NCI-H1092 treated with DMSO at 0.1 percent for 48 hours (cell line): Measurements from ENCODE around the gene PIH1D1.

ENCODE experiments used
- DNase-seq: peaks from one replicate; lab custom pipeline; 2025; lab: John Stamatoyannopoulos, UW

PIH1D1 gene

GRCh38 chr19:49451430-49452181 is at the start of gene PIH1D1:
Gene PIH1D1 (minus strand): TSS chr19:49451814. CDS start chr19:49451574, 240 bp downstream.
- DNase-seq = peak; percentile 97

GRCh38 chr19:49499030-49499670 is 47.5 kb upstream of the PIH1D1 start:
- no peak for DNase-seq

GRCh38 chr19:49498475-49498874 is 46.9 kb upstream of the PIH1D1 start:
- no peak for DNase-seq

- no peak for DNase-seq
Measured at GRCh38 chr19:49497789-49498103, 46.1 kb upstream of the PIH1D1 start.

GRCh38 chr19:49497047-49497788 is 45.6 kb upstream of the PIH1D1 start:
- no peak for DNase-seq

GRCh38 chr19:49496574-49497008 is 45.0 kb upstream of the PIH1D1 start:
- DNase-seq = no peak

GRCh38 chr19:49492573-49493405 is 41.2 kb upstream of the PIH1D1 start:
- no peak for DNase-seq

- no peak for DNase-seq
Measured at GRCh38 chr19:49491804-49492572, 40.4 kb upstream of the PIH1D1 start.

GRCh38 chr19:49491030-49491803 is 39.6 kb upstream of the PIH1D1 start:
- DNase-seq = no peak

GRCh38 chr19:49490287-49491029 is 38.8 kb upstream of the PIH1D1 start:
- no peak for DNase-seq

GRCh38 chr19:49489601-49490167 is 38.1 kb upstream of the PIH1D1 start:
- no peak for DNase-seq

- no peak for DNase-seq
Measured at GRCh38 chr19:49488863-49489537, 37.4 kb upstream of the PIH1D1 start.

GRCh38 chr19:49488046-49488862 is 36.6 kb upstream of the PIH1D1 start:
- no peak for DNase-seq

- DNase-seq = peak; percentile 95
Measured at GRCh38 chr19:49487277-49488045, 35.8 kb upstream of the PIH1D1 start, which contains the start of gene RPL13A. Gene RPL13A (plus strand): TSS chr19:49487608. CDS start chr19:49487630, 22 bp downstream.

GRCh38 chr19:49486710-49487276 is 35.2 kb upstream of the PIH1D1 start:
- no peak for DNase-seq

- DNase-seq = no peak
Measured at GRCh38 chr19:49486232-49486631, 34.6 kb upstream of the PIH1D1 start.
